HCT116 (cell line): ENCODE measurements around the gene LCLAT1. TPM values are rescaled to one million over a fixed set of nuclear protein-coding genes. Genes with fewer than 3 reads are reported as not detected.

Source experiments
- ATAC-seq: fragments of 200-7000 bp; cut with Tn5 transposase; 2 replicates; pipeline ENCODE4 v1.9.1; 2020; ENCODE audit warnings: mild to moderate bottlenecking, moderate library complexity
- BruUV-seq: library from RNA; stranded (reverse); fragments of 400-500 nt; replicated peaks from 2 replicates; lab custom pipeline; 2021; lab: Mats Ljungman, UMichigan
- CTCF ChIA-PET: fragments of 300-600 bp; sonication (Branson Sonifier 250); formaldehyde crosslinking; loops from one replicate; lab custom pipeline; 2021; ENCODE audit warnings: antibody characterized with exemption; lab: Charles Lee
- POLR2A ChIA-PET: fragments of 300-600, 350-600 bp; sonication (Branson Sonifier 250); formaldehyde crosslinking; loops from one replicate; lab custom pipeline; 2021; ENCODE audit warnings: antibody characterized with exemption; lab: Charles Lee
- RAD21 ChIA-PET, 2 experiments: fragments of 300-600 bp; sonication (Branson Sonifier 250); formaldehyde crosslinking; loops; one replicate each; lab custom pipeline; 2023; ENCODE audit warnings: low total read pairs in 2 of 2; ENCODE audit not compliant: uncharacterized antibody in 2 of 2, unreplicated experiment in 2 of 2, low non-redundant PET in 1 of 2; lab: Charles Lee
- DNase-seq: peaks from one replicate; pipeline ENCODE4 v3.0.0-alpha.2; 2010; ENCODE audit warnings: low read depth, low spot score
- H2AFZ ChIP-seq: fragments of 200-600 bp; shearing (Covaris generic), sonication (generic); 2 replicates; pipeline ENCODE4 v1.6.1; 2017; ENCODE audit warnings: low read depth, mixed run types, mixed read lengths, antibody characterized with exemption, low read length; ENCODE audit not compliant: poor library complexity, severe bottlenecking
- H3K27ac ChIP-seq: 2 replicates; pipeline ENCODE4 v1.5.1; 2012; ENCODE audit warnings: low read depth, low read length
- H3K27me3 ChIP-seq: fragments of 200-600 bp; sonication (generic); 2 replicates; pipeline ENCODE4 v1.6.1; 2016; ENCODE audit warnings: mixed run types, low read length, mixed read lengths; ENCODE audit not compliant: insufficient read depth
- H3K36me3 ChIP-seq, 2 experiments: fragments of 200-500 bp in 1 of 2; fragments of 200-600 bp in 1 of 2; sonication (Bioruptor generic) in 1 of 2; sonication (generic) in 1 of 2; 2 replicates each; pipeline versions ENCODE4 v1.5.1 to v1.6.1; 2014 to 2016; ENCODE audit warnings: low read length in 2 of 2, inconsistent platforms in 1 of 2, mixed read lengths in 1 of 2, mixed run types in 1 of 2; ENCODE audit not compliant: insufficient read depth in 2 of 2, control insufficient read depth in 1 of 2
- H3K4me1 ChIP-seq, 2 experiments: fragments of 200-600 bp in 1 of 2; sonication (generic) in 1 of 2; 2 replicates each; pipeline versions ENCODE4 v1.5.1 to v1.6.1; 2012 to 2017; ENCODE audit warnings: low read length in 2 of 2, inconsistent platforms in 1 of 2, mild to moderate bottlenecking in 1 of 2, mixed read lengths in 1 of 2, mixed run types in 1 of 2, moderate library complexity in 1 of 2; ENCODE audit not compliant: insufficient read depth in 2 of 2, control insufficient read depth in 1 of 2
- H3K4me2 ChIP-seq: fragments of 200-600 bp; sonication (generic); 2 replicates; pipeline ENCODE4 v1.6.1; 2017; ENCODE audit warnings: mixed run types, low read length, mixed read lengths
- H3K4me3 ChIP-seq, 2 experiments: fragments of 200-600 bp in 1 of 2; sonication (generic) in 1 of 2; replicated peaks in 1 of 2; 2 replicates each; pipeline ENCODE4 v1.5.1; 2011 to 2016; ENCODE audit warnings: low read length in 2 of 2, control low read depth in 1 of 2, low read depth in 1 of 2, mild to moderate bottlenecking in 1 of 2, mixed read lengths in 1 of 2, mixed run types in 1 of 2
- H3K79me2 ChIP-seq: fragments of 200-600 bp; sonication (generic); 2 replicates; pipeline ENCODE4 v1.6.1; 2017; ENCODE audit warnings: mild to moderate bottlenecking, mixed run types, low read length, moderate library complexity, mixed read lengths; ENCODE audit not compliant: insufficient read depth
- H3K9ac ChIP-seq: fragments of 200-600 bp; sonication (generic); 2 replicates; pipeline ENCODE4 v1.6.1; 2016; ENCODE audit warnings: low read length, mixed read lengths
- H3K9me2 ChIP-seq: fragments of 200-600 bp; sonication (generic), shearing (Covaris generic); 2 replicates; pipeline ENCODE4 v1.6.1; 2017; ENCODE audit warnings: mixed run types, mild to moderate bottlenecking, moderate library complexity; ENCODE audit not compliant: insufficient read depth
- H3K9me3 ChIP-seq, 2 experiments: fragments of 200-500 bp in 1 of 2; fragments of 200-600 bp in 1 of 2; sonication (Bioruptor generic) in 1 of 2; sonication (generic) in 1 of 2; 2 replicates each; pipeline ENCODE4 v1.6.1; 2014 to 2017; ENCODE audit warnings: low read length in 2 of 2, mixed read lengths in 2 of 2, inconsistent platforms in 1 of 2, low read depth in 1 of 2, mild to moderate bottlenecking in 1 of 2, mixed run types in 1 of 2, moderate library complexity in 1 of 2; ENCODE audit not compliant: control insufficient read depth in 1 of 2, insufficient read depth in 1 of 2
- H4K20me1 ChIP-seq: fragments of 200-600 bp; sonication (generic), shearing (Covaris generic); 2 replicates; pipeline ENCODE4 v1.6.1; 2017; ENCODE audit warnings: mixed run types, mild to moderate bottlenecking, moderate library complexity; ENCODE audit not compliant: insufficient read depth
- EZH2 ChIP-seq: fragments of 200-600 bp; sonication (generic); IDR thresholded peaks from 2 replicates; pipeline ENCODE4 v1.6.1; 2017; ENCODE audit warnings: antibody characterized with exemption, mixed run types
- FOSL1 ChIP-seq: IDR thresholded peaks from 2 replicates; pipeline ENCODE4 v1.6.1; 2012; ENCODE audit warnings: low read depth
- REST ChIP-seq: IDR thresholded peaks from 2 replicates; pipeline ENCODE4 v1.6.1; 2012; ENCODE audit warnings: low read depth
- intact Hi-C: fragments of 100-400 bp; cut with micrococcal nuclease; formaldehyde crosslinking; loops from 2 replicates; pipeline ENCODE4 v1.10.0; 2022
- total RNA-seq: library from RNA; stranded (reverse); gene quantifications from one replicate; pipeline ENCODE4 v1.2.1, GENCODE V29; 2021; ENCODE audit not compliant: unreplicated experiment

The LCLAT1 gene
- total RNA-seq, 1 experiment from 2014 or later, result 36.2 TPM

GRCh38 chr2:30655211-30655610 is 208.2 kb downstream of the LCLAT1 start:
- RAD21 ChIA-PET, result no interaction called here
- intact Hi-C loops, result no loop called here

More at GRCh38 chr2:30655211-30655610, 208.2 kb downstream of the LCLAT1 start:
- Histone ChIP-seq H2AFZ (no peak overlapping the region), H3K9ac (no peak overlapping the region), H3K27ac (no peak overlapping the region), H3K27me3 (no peaks in the 10 kb centered on the region), H3K79me2 (no peaks in the 10 kb centered on the region), H4K20me1 (no peaks in the 10 kb centered on the region), H3K9me3 (no peaks in the 10 kb centered on the region), H3K36me3 (no peaks in the 10 kb centered on the region), H3K4me1 (no peaks in the 10 kb centered on the region), H3K9me2 (no peaks in the 10 kb centered on the region), H3K4me3 (no peak overlapping the region), H3K4me2 (no peak overlapping the region)
- BruUV-seq, result no TSS peak
- ATAC-seq (no peak), DNase-seq (no peak)
- CTCF ChIA-PET, result no interaction called here
- TF ChIP-seq FOSL1, result no peak
- TF ChIP-seq EZH2, result no peak
- TF ChIP-seq REST, result no peak
- POLR2A ChIA-PET, result no interaction called here
